Mucosa of gallbladder (tissue), 1 donor: Measurements from ENCODE around the gene IL22RA2. TPM values are rescaled to one million over a fixed set of nuclear protein-coding genes. Genes with fewer than 3 reads are reported as not detected.
A peak's percentile ranks its signal among the peaks of the same experiment; 100 is the strongest.
"Not testable (repeated sequence)": the region's sequence is repeated elsewhere in the genome, so short reads cannot be mapped to it uniquely, and the experiment has no call there.

Source experiments
- DNase-seq: peaks from one replicate; pipeline ENCODE4 v3.0.0-alpha.2; 2020; ENCODE audit warnings: low spot score
- total RNA-seq: library from RNA; stranded (reverse); gene quantifications from one replicate; pipeline ENCODE4 v1.2.1, GENCODE V29; 2021
- donor health status: DM: no; HTN: no; CAD: no.

IL22RA2 gene, protein sequence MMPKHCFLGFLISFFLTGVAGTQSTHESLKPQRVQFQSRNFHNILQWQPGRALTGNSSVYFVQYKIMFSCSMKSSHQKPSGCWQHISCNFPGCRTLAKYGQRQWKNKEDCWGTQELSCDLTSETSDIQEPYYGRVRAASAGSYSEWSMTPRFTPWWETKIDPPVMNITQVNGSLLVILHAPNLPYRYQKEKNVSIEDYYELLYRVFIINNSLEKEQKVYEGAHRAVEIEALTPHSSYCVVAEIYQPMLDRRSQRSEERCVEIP
- not detected for total RNA-seq

DNA sequence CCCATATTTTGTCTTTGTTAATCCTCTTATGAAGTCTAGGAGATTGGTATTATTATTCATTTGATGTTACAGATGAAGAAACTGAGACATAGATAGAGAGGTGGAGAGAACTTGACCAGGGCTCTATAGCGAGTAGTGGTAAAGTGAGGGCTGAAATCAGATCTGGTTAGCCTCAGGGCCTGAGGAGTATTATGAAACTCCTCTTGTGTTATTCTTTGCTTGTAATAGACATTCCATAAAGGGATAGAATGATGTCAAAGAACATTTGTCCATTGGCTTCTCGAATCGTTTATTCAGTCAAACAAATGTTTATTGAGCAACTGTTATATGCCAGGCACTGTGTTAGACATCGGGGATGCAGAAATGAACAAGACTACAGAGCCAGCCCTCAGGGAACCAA, at the start of gene IL22RA2:
Gene IL22RA2 (minus strand): TSS at position 144 of the 400 bp plus-strand sequence. CDS start 11,895 bp downstream, outside the sequence.
- no peak for DNase-seq

DNA sequence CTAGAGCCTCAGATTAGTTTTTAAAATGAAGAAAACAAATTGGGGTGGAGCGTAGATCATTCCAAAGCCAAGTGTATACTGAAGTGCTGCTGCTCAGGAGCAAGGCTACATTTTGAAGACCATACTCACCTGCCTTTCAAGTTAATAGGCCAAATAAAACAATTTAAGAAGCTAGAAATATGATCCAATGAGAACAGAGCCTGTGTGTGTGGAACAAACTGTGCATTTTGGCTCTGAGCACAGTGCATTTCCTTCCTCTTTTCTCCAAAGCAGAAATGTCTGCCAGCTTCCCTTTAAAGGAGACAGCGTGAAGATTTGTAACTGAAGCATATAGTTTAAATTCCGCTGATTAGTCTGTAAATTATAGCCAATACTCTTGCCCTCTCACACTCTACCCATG, 48.9 kb upstream of the IL22RA2 start:
- no peak for DNase-seq

DNA sequence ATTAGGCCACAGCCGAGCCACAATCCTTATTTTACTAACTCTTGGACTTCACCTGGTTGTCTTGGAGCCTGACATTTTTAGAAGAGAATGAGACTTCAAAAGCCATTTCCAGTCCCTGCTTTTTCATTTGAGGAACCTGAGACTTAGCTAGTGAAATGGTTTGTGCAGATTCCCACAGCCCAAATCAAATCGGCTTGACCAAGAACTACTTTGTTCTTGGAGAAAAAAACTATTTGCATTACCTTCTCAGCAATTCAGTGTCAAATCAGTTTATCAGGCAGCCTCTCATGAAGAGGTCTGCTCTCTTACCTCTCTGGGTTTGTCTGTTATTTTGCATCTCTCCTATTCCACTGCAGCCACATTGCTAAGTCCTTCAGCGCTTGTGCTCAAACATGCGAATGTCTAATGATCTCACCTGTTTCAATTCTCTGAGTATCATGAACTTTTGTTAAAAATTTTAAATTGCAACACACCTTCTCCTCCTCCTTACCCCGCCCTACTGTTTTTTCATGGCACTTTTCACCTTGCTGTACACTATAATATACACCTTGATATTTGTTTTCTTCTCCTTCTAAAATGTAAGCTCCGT, 46.3 kb upstream of the IL22RA2 start:
- DNase-seq, result no peak

DNA sequence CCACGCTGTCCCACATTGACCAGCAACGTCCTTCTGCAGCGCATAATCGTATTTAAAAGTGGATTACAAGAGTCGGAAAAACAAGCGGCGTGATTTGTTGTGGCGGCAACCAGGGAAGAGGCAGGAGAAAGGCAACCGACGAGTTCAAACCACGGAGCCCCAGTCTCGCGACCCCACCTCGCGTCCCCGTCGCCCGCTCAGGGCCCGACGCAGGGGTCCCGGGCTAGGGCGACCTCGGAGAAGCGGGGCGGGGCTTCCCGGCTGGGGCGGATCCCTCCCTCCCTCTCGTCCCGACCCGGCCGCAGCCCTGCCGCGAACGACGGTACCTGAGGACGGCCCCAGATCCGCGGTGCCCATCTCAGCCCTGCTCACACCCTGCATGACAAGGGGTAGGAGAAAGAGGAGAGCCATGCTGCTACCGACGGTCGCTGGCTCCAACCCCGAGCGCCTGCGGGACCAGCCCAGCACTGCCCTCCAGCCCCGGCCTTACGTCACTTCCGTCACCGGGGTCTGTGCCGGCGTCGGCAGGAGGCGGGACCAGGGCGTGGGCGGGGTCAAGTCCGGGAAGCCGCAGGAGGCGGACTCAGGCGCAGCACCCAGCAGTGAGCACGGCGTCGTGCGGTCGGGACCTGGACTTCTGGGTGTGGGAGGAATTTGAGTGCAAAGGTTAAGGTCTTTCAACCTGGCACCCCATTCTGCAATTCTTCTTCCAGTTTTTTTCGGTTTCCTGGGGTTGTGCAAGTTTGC, 45.6 kb upstream of the IL22RA2 start, which contains the start of gene IFNGR1:
Gene IFNGR1 (minus strand): TSS at position 469 of the 747 bp plus-strand sequence. CDS start 58 bp downstream, at position 411.
- DNase-seq, result peak; percentile 97

DNA sequence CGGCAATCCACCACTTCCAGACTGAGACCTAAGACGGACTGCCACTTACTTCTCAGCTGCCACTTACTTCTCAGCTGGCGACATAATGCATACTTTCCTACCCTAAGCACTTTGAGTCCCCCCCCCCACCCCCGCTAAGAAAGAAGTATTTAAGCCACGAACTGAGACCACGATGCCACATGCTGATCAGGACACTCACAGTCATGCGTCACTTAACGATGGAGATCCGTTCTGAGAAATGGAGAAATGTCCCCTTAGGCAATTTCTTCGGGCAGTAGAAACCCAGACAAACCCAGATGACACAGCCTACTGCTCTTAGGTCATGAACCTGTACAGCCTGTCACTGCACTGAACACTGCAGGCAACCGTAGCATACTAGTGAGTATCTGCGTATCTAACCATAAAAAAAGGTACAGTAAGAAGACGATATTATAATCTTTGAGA, 45.1 kb upstream of the IL22RA2 start:
- DNase-seq, result peak; percentile 34

DNA sequence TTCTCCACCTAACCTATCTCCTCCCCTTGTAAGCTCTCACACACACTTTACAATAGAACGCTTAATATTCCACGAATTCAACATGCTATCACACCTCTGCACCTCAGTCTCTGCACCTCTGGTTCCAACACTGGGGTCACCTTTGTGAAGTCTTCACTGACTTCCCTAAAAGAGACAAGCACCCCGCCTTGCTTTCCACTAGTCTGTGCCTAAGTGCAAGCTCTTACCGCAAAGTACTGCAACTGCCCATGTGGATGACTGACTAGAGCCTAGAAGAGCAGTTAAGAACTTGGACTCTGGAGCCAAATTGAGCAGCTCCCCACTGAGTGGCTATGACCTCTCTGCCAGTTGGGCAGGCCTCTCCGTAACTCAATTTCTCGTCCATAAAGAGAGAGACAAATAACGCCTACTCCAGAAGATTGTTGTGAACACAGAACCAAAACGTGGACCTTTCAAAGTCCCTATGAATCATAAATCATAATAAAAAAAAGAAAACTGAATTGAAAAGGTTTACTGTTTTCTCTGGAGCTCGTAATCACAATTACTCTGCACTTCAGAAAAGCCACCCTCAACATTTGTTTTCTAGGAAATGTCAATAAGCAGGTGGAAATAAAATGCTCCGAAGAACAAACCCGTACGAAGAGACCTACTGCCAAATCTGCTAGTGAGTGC, 44.5 kb upstream of the IL22RA2 start:
- DNase-seq, result peak; percentile 26

DNA sequence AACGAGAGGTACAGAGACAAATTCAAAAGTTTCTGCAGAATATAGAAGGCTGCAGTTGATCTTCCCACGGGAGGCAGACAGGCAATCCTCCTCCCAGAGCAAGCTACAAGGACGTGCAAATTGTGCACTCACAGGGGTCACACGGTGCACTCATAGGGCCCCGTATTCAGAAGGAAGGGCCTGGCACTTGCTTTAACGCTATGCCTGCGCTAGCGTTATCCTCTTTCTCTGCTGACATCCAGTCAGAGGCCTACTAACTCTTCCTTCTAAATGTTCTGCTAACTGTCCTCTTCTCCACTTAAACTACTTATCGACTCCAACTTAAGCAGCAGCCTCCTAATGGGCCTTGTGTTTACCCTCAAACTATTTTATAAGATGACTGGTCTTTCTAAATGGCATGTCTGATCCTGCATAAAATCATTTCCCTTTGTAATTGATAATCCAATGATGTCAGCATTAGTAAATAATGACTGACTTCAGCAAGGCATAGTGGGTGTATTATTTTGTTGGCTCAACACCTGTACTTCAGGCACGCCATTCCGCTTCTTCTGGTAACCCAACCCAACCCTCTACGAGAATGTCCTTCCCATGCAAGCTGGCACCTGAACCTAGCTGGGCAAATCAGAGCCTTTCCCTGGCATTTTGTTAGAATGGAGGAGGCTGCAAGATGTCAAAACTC, 43.6 kb upstream of the IL22RA2 start:
- DNase-seq, result no peak

DNA sequence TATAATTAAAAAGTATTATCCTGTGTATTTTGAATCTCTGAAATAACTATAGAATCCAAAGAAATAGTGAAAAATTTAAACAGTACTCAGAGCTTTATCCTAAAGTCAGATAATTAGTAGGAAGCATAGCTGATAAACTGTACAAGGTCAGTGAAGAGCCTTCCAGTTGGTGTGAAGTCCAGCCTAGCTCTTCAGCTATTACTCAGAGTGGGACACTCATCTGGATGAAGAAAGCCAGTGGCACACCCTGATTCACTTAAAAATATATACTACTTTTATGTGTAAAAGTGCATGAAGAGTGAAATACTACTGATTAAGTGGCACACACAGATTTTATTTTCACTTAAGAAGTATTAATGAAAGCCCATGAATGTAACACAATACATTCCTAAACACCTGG, 42.7 kb upstream of the IL22RA2 start:
- DNase-seq, result no peak

DNA sequence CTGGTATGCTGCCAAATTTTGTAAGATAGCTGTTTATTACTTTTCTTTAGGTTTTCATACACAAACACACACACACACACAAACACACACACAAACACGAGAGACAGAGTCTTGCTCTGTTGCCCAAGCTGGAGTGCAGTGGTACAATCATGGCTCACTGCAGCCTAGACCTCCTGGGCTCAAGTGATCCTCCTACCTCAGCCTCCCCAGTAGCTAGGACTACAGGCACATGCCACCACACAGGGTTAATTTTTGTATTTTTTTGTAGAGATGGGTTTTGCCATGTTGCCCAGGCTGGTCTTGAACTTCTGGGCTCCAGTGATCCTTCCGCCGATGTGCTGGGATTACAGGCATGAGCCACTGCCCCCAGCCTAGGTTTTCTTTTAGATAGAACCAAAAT, 42.2 kb upstream of the IL22RA2 start:
- not testable (repeated sequence) for DNase-seq

DNA sequence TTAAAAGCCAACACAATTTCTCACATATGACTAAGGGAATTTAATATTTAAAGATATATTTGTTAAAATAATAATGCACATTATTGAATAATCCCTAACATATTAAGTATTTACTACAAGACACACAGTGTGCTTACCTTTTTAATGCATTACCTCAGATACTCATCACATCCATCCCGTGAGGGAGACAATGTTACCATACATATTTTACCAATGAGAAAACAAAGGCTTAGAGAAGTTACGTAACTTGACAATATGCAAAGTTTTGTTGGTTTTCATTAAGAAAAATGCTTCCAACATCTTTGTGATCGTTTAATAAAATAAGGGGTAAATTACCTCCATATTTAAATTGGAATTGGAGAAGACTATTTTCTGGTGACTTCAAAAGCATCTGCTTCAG, 41.5 kb upstream of the IL22RA2 start:
- no peak for DNase-seq

DNA sequence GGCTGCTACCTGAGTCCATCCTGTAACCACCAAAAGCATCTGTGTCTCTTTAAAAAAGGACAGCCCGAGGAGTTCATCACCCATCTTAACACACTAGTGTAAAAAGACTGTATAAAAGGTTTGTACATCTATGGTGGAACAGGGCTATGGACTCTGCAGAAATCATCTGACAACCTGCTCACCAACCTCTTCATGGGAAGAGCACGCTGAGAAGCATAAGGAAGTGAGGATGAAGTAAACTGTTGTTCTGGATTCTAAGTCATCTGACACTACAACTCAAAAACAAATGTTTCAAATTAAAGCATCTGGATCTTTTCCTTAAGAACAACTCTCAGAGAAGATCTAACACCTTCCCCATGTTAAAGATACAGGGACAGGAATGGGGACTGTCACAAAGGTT, 40.4 kb upstream of the IL22RA2 start:
- no peak for DNase-seq

DNA sequence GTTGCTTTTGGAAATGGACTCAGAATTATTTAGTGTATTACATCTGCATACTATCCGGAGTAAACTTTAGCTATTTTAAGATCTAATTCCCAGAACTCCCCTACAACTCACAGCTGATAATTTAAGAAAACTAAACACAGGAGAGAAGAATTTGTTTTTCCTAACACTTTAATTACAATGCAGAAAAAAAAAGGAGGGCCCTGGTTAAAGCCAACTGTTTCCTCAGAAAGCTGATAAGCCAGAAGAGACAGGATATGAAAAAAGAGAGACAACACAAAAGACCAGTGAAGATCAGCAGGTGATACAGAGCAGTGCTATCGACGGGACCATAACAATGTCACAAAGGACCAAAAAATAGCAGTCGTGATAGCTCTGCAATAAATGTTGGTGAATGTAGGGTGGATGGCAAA, 39.9 kb upstream of the IL22RA2 start:
- DNase-seq, result no peak

DNA sequence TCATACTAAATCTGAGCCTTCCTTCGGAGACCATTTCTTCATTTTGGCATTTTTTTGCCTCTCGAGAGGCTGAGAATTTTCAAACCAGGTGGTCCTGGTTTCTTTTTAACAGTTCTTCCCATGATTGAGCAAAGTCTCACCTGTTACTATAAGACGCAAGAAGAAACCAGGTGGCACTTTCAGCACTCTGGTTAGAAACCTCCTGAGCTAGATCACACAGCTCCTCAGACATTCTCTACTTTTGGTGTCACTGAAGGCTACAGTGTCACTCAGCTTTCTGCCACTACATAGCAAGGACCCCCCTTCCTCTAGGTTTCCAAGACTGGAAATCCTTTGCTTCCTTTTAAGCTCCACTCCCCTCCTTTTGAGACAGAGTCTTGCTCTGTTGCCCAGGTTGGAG, 38.5 kb upstream of the IL22RA2 start:
- no peak for DNase-seq

DNA sequence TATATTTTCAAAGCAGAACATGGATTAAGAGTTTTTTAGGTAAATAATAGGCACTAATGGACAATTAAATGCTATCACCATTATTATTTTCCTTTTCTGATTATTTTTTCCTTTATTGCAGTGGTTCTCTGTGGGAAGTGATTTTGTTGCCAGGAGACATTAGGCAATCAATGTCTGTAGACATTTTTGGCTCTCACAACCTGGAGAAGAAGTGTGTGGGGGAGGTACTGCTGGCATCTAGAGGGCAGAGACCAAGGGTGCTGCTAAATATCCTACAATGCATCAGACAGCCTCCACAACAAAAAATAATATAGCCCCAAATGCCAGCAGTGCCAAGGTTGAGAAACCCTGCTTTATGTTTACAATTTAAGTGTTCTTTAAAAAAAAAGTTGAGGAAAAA, 37.5 kb upstream of the IL22RA2 start:
- no peak for DNase-seq

DNA sequence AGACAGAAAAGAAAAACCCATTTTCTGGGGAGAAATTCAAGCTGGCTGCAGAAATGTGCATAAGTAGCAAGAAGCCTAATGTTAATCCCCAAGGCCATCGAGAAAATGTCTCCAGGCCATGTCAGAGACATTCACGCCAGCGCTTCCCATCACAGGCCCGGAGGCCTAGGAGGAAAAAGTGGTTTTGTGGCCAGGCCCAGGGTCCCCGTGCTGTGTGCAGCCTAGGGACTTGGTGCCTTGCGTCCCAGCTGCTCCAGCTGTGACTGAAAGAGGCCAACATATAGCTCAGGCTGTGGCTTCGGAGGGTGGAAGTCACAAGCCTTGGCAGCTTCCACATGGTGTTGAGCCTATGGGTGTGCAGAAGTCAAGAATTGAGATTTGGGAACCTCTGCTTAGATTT, 34.8 kb upstream of the IL22RA2 start:
- no peak for DNase-seq

DNA sequence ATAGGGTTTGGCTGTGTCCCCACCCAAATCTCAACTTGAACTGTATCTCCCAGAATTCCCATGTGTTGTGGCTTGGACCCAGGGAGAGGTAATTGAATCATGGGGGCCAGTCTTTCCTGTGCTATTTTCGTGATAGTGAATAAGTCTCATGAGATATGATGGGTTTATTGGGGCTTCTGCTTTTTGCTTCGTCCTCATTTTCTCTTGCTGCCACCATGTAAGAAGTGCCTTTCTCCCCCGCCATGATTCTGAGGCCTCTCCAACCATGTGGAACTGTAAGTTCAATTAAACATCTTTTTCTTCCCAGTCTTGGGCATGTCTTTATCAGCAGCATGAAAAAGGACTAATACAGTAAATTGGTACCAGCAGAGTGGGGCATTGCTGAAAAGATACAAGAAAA, 34.0 kb upstream of the IL22RA2 start:
- not testable (repeated sequence) for DNase-seq

DNA sequence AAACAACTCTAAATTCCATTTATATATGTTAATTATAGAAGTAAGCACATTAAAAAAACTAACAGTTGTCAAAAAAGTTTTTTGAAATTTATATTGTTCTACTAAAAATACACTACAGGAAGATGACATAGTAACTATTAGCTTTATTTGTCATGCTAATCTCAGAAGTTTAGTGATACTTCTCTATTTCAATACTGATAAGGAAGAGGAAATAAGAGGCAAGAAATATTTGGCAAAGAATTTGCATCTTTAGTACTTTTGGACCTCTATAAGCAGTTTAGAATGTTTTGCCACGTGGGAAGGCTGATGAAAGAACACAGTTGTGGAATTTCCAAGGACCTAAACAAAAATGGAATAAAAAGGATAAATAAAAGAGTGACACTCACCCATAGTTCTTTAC, 33.1 kb upstream of the IL22RA2 start:
- no peak for DNase-seq

DNA sequence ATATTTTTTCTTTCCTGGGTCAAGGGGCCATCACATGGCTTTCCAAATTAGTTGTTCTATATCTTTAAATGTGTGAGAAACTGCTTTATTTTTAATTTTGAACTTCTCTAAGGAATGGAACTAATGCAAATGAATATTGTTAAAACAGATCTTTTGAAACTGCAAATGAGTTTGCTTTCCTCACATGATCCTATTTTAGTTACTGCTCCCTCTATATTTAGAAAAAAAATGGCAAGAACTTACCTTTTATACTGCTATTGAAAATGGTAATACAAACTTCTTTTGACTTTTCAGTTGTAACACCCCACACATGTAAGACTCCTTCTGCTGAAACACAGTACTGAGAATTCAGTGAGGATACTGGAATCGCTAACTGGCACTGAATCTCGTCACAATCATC, 29.8 kb upstream of the IL22RA2 start:
- no peak for DNase-seq

DNA sequence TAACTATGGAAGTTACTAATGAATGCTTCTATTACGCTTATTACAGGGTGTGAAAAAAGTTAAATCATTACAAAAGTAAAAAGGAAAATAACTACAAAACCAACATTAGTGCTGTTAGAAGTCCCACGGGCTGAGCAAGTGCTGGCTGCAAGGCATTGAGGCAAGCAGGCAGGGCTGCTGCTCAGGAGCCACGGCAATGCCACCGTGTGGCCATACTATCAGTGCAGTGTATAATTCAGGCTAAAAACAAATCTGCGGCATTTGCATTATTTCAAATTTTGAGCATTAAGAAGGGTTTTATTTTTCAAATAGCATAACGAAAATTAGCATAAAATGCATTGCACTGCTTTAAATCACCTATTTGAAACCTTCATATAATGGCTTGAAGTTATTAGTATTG, 28.6 kb upstream of the IL22RA2 start:
- no peak for DNase-seq

DNA sequence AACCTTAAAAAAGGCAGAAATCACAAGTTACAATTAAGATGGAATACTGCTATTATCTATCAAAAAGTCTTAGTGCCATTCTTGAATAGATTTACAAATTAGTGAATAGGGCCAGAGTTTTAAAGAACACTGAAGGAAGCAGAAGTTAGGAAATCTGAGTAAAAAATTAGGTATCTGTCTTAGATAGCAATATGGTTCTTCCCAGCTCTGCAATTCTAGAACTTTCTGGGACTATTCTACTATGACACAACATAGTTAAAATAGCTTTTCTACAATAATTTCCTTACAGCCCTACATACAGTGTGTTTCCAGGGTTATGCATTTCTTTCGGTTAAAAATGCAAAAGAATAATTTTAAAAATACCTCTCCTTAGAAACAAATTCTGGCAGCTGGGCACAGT, 27.6 kb upstream of the IL22RA2 start:
- DNase-seq, result no peak

DNA sequence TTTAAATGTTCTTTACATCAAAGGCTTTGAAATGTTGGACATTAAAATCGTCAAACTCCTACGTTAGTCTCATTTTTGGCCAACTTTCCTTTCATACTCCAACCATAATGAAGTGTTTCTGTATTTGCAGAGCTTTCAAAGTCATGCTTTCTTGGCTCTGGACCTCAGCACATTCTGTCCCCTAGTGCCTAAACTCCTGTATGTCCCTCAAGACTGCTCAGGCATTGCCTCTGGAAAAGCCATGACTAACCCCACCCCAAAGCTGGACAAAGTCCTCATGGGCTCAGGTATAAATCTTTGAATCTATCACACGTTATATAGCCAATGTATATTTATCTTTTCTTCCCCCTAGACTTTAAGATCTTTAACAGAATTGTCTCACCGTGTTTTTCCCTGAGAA, 26.8 kb upstream of the IL22RA2 start:
- no peak for DNase-seq
